Measurements from ENCODE around the gene DDX25. TPM values are rescaled to one million over a fixed set of nuclear protein-coding genes. Genes with fewer than 3 reads are reported as not detected.
"Not testable (repeated sequence)": the region's sequence is repeated elsewhere in the genome, so short reads cannot be mapped to it uniquely, and the experiment has no call there.

Gene DDX25
- total RNA-seq, result 1 to 10 TPM in 2 of 7 donors, under 1 TPM in 3, not detected in 2; 0.33 to 1.8 (median 0.85) TPM
- polyA plus RNA-seq, result under 1 TPM; 0.11 to 0.24 (median 0.22) TPM
- long read RNA-seq, donor 1, result 0 reads
- long read RNA-seq, donor 2, result 0 reads

DNA sequence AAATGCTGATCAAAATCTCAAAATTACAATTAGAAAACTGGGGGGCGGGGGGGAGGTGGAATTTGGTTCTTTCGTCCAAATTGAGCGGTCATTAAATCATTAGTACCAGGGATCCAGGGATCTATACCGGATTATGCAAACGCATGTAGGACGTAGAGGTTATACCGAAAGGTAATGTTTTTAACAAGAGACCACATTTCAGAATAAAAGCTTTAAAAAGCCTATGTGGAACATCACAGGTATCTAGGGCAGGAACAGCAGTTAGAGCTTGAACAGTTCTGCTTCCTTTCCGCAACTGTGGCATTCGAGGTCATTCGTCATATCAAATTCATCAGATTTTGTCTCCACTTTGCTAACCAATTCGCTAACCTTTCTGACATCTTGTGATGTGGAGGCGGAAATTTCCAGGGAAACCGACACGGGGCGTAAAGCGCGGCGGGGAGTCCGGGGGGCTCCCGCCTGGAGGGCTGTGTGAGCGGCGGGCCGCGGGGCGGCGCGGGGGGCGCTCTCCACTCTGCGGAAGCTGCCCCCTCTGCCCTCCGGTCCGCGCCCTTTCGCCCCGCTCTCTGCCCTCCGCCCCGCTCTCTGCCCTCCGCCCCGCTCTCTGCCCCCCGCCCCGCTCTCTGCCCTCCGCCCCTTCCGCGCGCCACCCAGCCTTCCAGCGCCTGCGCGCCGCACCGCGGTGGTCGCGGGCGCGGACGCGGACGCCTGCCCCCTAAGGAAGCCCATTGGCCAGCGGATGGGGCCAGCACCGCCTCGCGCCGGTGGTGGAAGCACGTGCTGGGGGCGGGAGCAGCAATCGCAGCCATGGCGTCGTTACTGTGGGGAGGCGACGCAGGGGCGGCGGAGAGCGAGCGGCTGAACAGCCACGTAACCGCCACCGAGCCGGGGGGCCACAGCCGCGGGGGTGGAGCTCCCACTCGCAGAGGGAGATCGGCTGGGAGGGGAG, at the start of gene DDX25:
DDX25 (plus strand) TSS at position 798 of the 949 bp plus-strand sequence; CDS start at position 808, 10 bp downstream.
- Histone ChIP-seq H3K27me3 (replicated peaks in 1 of 7) (peaks cover 0 to 43% (median 19%) of the 10 kb centered on the region in 7 donors), H3K4me3 (peak within 1 kb of the TSS; percentile 55 to 77 (median 66)), H3K9me3 (no peaks in the 10 kb centered on the region), H3K4me1 (peaks cover 5 to 41% (median 30%) of the 10 kb centered on the region in 6 donors), H3K36me3 (peaks cover 0 to 16% (median 13%) of the 10 kb centered on the region in 6 donors), H3K27ac (no peak within 1 kb of the TSS)
- intact Hi-C loops (cut with DNase I; ENCODE audit: low total_unique reads), result no loop called here
- peak; percentile 85 for DNase-seq
- TF ChIP-seq POLR2A (IDR thresholded peaks at IDR 0.05), result no peak
- TF ChIP-seq, protein P1, sequence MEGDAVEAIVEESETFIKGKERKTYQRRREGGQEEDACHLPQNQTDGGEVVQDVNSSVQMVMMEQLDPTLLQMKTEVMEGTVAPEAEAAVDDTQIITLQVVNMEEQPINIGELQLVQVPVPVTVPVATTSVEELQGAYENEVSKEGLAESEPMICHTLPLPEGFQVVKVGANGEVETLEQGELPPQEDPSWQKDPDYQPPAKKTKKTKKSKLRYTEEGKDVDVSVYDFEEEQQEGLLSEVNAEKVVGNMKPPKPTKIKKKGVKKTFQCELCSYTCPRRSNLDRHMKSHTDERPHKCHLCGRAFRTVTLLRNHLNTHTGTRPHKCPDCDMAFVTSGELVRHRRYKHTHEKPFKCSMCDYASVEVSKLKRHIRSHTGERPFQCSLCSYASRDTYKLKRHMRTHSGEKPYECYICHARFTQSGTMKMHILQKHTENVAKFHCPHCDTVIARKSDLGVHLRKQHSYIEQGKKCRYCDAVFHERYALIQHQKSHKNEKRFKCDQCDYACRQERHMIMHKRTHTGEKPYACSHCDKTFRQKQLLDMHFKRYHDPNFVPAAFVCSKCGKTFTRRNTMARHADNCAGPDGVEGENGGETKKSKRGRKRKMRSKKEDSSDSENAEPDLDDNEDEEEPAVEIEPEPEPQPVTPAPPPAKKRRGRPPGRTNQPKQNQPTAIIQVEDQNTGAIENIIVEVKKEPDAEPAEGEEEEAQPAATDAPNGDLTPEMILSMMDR (IDR thresholded peaks at IDR 0.05 in 8 of 11, conservative IDR thresholded peaks at IDR 0.05 in 3 of 11), result no peak
- TF ChIP-seq POLR2AphosphoS5 (IDR thresholded peaks at IDR 0.05), result peak in 2 of 3 donors; percentile 15 to 40
- WGBS, 5 donors, result 5 to 10% (median 7%) methylated on average over 54 to 81 of the region's 81 CpGs

DNA sequence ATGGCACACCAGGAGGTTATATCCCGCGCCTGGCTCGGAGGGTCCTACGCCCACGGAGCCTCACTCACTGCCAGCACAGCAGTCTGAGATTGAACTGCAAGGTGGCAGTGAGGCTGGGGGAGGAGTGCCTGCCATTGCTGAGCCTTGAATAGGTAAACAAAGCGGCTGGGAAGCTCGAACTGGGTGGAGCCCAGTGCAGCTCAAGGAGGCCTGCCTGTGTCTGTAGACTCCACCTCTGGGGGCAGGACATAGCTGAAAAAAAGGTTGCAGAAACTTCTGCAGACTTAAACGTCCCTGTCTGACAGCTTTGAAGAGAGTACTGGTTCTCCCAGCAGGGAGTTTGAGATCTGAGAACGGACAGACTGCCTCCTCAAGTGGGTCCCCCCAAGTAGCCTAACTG, 46.6 kb upstream of the DDX25 start:
- intact Hi-C loops (cut with DNase I; ENCODE audit: low total_unique reads); H3K27ac ChIP-seq; H3K27me3 ChIP-seq (replicated peaks in 1 of 7); H3K4me1 ChIP-seq; H3K4me3 ChIP-seq; H3K36me3 ChIP-seq; DNase-seq: not testable (repeated sequence)
- WGBS, 5 donors, result 80 to 87% (median 83%) methylated on average over 4 to 9 of the region's 9 CpGs
- peaks cover 0 to 22% (median 4%) of the 10 kb centered on the region in 8 donors for H3K9me3 ChIP-seq

DNA sequence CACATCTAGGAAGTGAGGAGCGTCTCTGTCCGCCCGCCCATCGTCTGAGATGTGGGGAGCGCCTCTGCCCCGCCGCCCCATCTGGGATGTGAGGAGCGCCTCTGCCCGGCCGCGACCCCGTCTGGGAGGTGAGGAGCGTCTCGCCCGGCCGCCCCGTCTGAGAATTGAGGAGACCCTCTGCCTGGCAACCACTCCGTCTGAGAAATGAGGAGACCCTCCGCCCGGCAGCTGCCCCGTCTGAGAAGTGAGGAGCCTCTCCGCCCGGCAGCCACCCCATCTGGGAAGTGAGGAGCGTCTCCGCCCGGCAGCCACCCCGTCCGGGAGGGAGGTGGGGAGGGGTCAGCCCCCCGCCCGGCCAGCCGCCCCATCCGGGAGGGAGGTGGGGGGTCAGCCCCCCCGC, 41.5 kb upstream of the DDX25 start:
- intact Hi-C loops (cut with DNase I; ENCODE audit: low total_unique reads); DNase-seq; H3K36me3 ChIP-seq; H3K27ac ChIP-seq; H3K27me3 ChIP-seq (replicated peaks in 1 of 7); H3K4me1 ChIP-seq; H3K4me3 ChIP-seq: not testable (repeated sequence)
- WGBS, 5 donors, result 95 to 99% (median 96%) methylated on average over 12 to 33 of the region's 33 CpGs; no CpG with 5 or more reads in 2 of the 5 donors
- peaks cover 0 to 14% (median 0%) of the 10 kb centered on the region in 8 donors for H3K9me3 ChIP-seq

DNA sequence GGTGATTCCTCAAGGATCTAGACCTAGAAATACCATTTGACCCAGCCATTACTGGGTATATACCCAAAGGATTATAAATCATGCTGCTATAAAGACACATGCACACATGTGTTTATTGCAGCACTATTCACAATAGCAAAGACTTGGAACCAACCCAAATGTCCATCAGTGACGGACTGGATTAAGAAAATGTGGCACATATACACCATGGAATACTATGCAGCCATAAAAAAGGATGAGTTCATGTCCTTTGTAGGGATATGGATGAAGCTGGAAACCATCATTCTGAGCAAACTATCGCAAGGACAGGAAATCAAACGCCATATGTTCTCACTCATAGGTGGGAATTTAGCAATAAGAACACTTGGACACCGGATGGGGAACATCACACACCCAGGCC, 39.0 kb upstream of the DDX25 start:
- H3K27ac ChIP-seq; H3K27me3 ChIP-seq (replicated peaks in 1 of 7); H3K4me3 ChIP-seq; intact Hi-C loops (cut with DNase I; ENCODE audit: low total_unique reads); H3K36me3 ChIP-seq; H3K4me1 ChIP-seq; DNase-seq; H3K9me3 ChIP-seq: not testable (repeated sequence)
- WGBS, 5 donors, result 90 to 98% (median 94%) methylated on average over 4 of the region's 4 CpGs

DNA sequence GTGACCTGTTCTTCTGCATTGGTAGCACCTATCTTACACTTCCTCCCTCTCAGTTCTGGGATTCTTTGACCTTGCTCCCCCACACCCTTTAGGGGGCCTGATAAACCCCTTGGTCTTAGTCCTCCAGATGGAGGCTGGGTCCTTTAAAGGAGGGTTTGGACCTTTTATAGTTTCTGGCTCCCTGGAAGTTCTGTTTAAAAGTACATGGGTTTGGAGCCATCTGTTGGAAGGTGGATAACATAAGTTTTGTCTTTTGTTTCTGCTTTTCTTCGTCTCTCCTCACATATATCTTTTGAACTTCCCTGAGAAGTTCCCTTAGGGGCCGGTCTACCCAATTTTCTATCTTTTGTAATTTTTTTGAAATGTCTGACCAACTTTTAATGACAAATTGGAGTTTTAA, 34.8 kb upstream of the DDX25 start:
- no peaks in the 10 kb centered on the region for H3K4me1 ChIP-seq
- peaks cover 0 to 10% (median 6%) of the 10 kb centered on the region in 8 donors for H3K9me3 ChIP-seq
- no peaks in the 10 kb centered on the region for H3K27me3 ChIP-seq (replicated peaks in 1 of 7)
- 65 to 79% (median 75%) methylated on average over 2 of the region's 2 CpGs for WGBS, 5 donors
- TF ChIP-seq POLR2A (IDR thresholded peaks at IDR 0.05) (no peak), POLR2AphosphoS5 (IDR thresholded peaks at IDR 0.05) (no peak)
- TF ChIP-seq, protein P1 (IDR thresholded peaks at IDR 0.05 in 8 of 11, conservative IDR thresholded peaks at IDR 0.05 in 3 of 11), result no peak
- H3K4me3 ChIP-seq, result no peak overlapping the region
- H3K27ac ChIP-seq, result no peak overlapping the region
- intact Hi-C loops (cut with DNase I; ENCODE audit: low total_unique reads), result no loop called here
- DNase-seq, result no peak
- no peaks in the 10 kb centered on the region for H3K36me3 ChIP-seq
